Measurements from ENCODE around the gene ZNF512. TPM values are rescaled to one million over a fixed set of nuclear protein-coding genes. Genes with fewer than 3 reads are reported as not detected.

The ZNF512 gene
- total and polyA plus RNA-seq, 2 of the 13 experiments (the other 11 are each of a cell fraction or from before 2014, with no cell fraction given) = 29.8 to 31.0 TPM

DNA sequence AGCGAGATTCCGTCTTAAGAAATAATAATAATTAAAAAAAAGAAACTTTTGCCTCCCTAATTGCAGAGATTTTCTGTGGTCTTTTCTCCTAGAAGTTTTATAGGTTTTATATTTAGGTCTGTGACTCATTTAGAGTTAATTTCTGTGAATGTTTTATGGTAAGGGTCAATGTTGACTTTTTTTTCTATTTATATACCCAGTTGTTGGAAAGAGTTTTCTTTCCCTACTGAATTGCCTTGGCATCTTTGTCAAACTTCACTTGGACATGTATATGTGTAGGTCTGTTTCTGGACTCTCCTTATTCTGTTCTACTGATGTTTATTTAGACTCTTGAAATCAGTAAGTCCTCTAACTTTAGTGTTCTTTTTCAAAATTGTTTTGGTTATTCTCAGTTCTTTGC is 5.5 kb downstream of the ZNF512 start (continued):
- TF ChIP-seq KDM5B (CRISPR knock-in tag; IDR thresholded peaks at IDR 0.05; ENCODE audit: borderline replicate concordance) (no peak), ZBTB7A (CRISPR knock-in tag; IDR thresholded peaks at IDR 0.05) (no peak), ZFP36 (IDR thresholded peaks at IDR 0.05; ENCODE audit: borderline replicate concordance, low read depth, low read length, partially characterized antibody) (no peak), FOSL1 (CRISPR knock-in tag; IDR thresholded peaks at IDR 0.05; ENCODE audit: borderline replicate concordance) (no peak), MED13 (CRISPR knock-in tag; IDR thresholded peaks at IDR 0.05) (no peak), JARID2 (CRISPR knock-in tag; IDR thresholded peaks at IDR 0.05; ENCODE audit: insufficient replicate concordance) (no peak), ZSCAN31 (CRISPR knock-in tag; IDR thresholded peaks at IDR 0.05; ENCODE audit: low read depth) (no peak)

DNA sequence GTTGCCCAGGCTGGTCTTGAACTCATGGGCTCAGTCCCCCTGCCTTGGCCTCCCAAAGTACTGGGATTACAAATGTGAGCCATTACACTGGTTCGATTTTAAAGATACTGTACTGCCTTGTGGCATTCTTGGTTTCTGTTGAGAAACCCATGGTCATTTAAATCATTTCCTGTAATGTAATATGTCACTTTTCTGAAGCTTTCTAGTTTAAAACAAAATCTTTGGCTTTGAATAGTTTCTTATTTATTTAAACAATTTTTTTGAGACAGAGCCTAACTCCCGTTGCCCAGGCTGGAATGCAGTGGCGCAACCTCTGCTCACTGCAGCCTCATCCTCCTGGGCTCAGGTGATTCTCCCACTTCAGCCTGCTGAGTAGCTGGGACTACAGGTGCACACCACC is 8.9 kb downstream of the ZNF512 start:
- peaks cover 32% of the 10 kb centered on the region for H3K4me1 ChIP-seq (ENCODE audit: insufficient read depth, low read length)
- no peak overlapping the region for H3K4me3 ChIP-seq (replicated peaks in 1 of 3; ENCODE audit: insufficient read depth in 1 of 3, low read depth in 2 of 3, low read length in 3 of 3)
- H3K4me2 ChIP-seq (ENCODE audit: low read depth, low read length) = no peak overlapping the region
- 85% methylated on average over 3 of the region's 3 CpGs for WGBS (ENCODE audit: low lambda C conversion rate)
- no peaks in the 10 kb centered on the region for H3K27me3 ChIP-seq (ENCODE audit: control insufficient read depth in 1 of 2, insufficient read depth in 2 of 2, low read length in 2 of 2)
- no peak overlapping the region for H3K27ac ChIP-seq (ENCODE audit: extremely low read length, insufficient read depth, low read length)
- no TSS peak for BruUV-seq (replicated peaks)
- ATAC-seq (no peak; the same call in 2 of the 3 replicates), DNase-seq (ENCODE audit: low spot score) (no peak), FAIRE-seq (no peak)
- ChIA-PET CTCF (ENCODE audit: low intra/inter-chr PET ratio, low total read pairs) (no interaction called here), POLR2A (interaction anchor here (0.6 to 1.2 kb wide), 2 partner anchors 9 to 238 kb away, joined by 3 to 5 read pairs; partner anchors contain the start of gene ZNF512)
- H3K36me3 ChIP-seq (replicated peaks in 1 of 2; ENCODE audit: control insufficient read depth in 1 of 2, insufficient read depth in 2 of 2, low read length in 2 of 2) = peaks cover 0 to 3% of the 10 kb centered on the region in 2 experiments; a peak in 1 of 5 replicates
- intact Hi-C loops (cut with micrococcal nuclease; ENCODE audit: unreplicated experiment) (no loop called here), in situ Hi-C loops (cut with HindIII; ENCODE audit: extremely low pct_ligation_motif_present, low pct_unique_long_range_greater_than_20kb) (no loop called here)
- no peak for TF ChIP-seq ZFP62 (CRISPR knock-in tag; IDR thresholded peaks at IDR 0.05)
- no peak for TF ChIP-seq REPIN1 (CRISPR knock-in tag; IDR thresholded peaks at IDR 0.05; ENCODE audit: borderline replicate concordance, low read depth)
- no peak for TF ChIP-seq POLR2G (IDR thresholded peaks at IDR 0.05; ENCODE audit: low read depth, low read length)
- no peak for TF ChIP-seq GABPB1 (CRISPR knock-in tag; IDR thresholded peaks at IDR 0.05)
- peak; percentile 71 for TF ChIP-seq CEBPG (CRISPR knock-in tag; IDR thresholded peaks at IDR 0.05)
- no peak for TF ChIP-seq ZNF768 (CRISPR knock-in tag; IDR thresholded peaks at IDR 0.05)
- TF ChIP-seq, protein P1, sequence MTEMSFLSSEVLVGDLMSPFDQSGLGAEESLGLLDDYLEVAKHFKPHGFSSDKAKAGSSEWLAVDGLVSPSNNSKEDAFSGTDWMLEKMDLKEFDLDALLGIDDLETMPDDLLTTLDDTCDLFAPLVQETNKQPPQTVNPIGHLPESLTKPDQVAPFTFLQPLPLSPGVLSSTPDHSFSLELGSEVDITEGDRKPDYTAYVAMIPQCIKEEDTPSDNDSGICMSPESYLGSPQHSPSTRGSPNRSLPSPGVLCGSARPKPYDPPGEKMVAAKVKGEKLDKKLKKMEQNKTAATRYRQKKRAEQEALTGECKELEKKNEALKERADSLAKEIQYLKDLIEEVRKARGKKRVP (CRISPR knock-in tag; IDR thresholded peaks at IDR 0.05) = no peak
- no peak for TF ChIP-seq ZNF644 (CRISPR knock-in tag; IDR thresholded peaks at IDR 0.05; ENCODE audit: low read depth)
- no peak for TF ChIP-seq ZSCAN9 (CRISPR knock-in tag; IDR thresholded peaks at IDR 0.05; ENCODE audit: borderline replicate concordance)
- peak; percentile 57; the same call in 1 of the 2 replicates for TF ChIP-seq CEBPB (IDR thresholded peaks at IDR 0.05; ENCODE audit: borderline replicate concordance, low read depth, low read length)
- TF ChIP-seq, protein P2, sequence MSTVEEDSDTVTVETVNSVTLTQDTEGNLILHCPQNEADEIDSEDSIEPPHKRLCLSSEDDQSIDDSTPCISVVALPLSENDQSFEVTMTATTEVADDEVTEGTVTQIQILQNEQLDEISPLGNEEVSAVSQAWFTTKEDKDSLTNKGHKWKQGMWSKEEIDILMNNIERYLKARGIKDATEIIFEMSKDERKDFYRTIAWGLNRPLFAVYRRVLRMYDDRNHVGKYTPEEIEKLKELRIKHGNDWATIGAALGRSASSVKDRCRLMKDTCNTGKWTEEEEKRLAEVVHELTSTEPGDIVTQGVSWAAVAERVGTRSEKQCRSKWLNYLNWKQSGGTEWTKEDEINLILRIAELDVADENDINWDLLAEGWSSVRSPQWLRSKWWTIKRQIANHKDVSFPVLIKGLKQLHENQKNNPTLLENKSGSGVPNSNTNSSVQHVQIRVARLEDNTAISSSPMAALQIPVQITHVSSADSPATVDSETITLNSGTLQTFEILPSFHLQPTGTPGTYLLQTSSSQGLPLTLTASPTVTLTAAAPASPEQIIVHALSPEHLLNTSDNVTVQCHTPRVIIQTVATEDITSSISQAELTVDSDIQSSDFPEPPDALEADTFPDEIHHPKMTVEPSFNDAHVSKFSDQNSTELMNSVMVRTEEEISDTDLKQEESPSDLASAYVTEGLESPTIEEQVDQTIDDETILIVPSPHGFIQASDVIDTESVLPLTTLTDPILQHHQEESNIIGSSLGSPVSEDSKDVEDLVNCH (CRISPR knock-in tag; IDR thresholded peaks at IDR 0.05) = no peak
- peak; percentile 80 for TF ChIP-seq TEAD3 (CRISPR knock-in tag; optimal IDR thresholded peaks at IDR 0.05; ENCODE audit: borderline replicate concordance)
- TF ChIP-seq REL (CRISPR knock-in tag; conservative IDR thresholded peaks at IDR 0.05) = no peak
- no peak overlapping the region for H3K9ac ChIP-seq (ENCODE audit: insufficient read depth, low read depth, low read length)
- H2AFZ ChIP-seq (ENCODE audit: low read length) = no peak overlapping the region
- peaks cover 28% of the 10 kb centered on the region for H4K20me1 ChIP-seq (ENCODE audit: insufficient read depth, low read length)
- H3K9me3 ChIP-seq (ENCODE audit: low read length) = peaks cover 9% of the 10 kb centered on the region
- peaks cover 89% of the 10 kb centered on the region for H3K79me2 ChIP-seq (ENCODE audit: insufficient read depth, low read length)
